Nephron (organoid): ENCODE measurements around the gene TBCE.

Experiments
- H3K27ac Mint-ChIP-seq, 3 experiments: 2 replicates each; pipeline ENCODE4 v1.8.0; 2020; ENCODE audit warnings: mixed read lengths in 3 of 3, mild to moderate bottlenecking in 2 of 3, moderate library complexity in 1 of 3
- H3K27me3 Mint-ChIP-seq: 2 replicates; pipeline ENCODE4 v1.8.0; 2021; ENCODE audit warnings: low read depth, mild to moderate bottlenecking, moderate library complexity, mixed read lengths
- H3K36me3 Mint-ChIP-seq: 2 replicates; pipeline ENCODE4 v1.8.0; 2020; ENCODE audit warnings: low read depth, mixed read lengths
- H3K4me1 Mint-ChIP-seq: 2 replicates; pipeline ENCODE4 v1.8.0; 2020; ENCODE audit warnings: mixed read lengths
- H3K4me3 Mint-ChIP-seq, 3 experiments: 2 replicates each; pipeline ENCODE4 v1.8.0; 2020; ENCODE audit warnings: mild to moderate bottlenecking in 3 of 3, mixed read lengths in 3 of 3, moderate library complexity in 2 of 3
- H3K9me3 Mint-ChIP-seq: 2 replicates; pipeline ENCODE4 v1.8.0; 2020; ENCODE audit warnings: mixed read lengths
- TF ChIP-seq, protein P1 (sequence below), 3 experiments: fragments of 200-600 bp; sonication (generic); IDR thresholded peaks; one replicate each; pipeline ENCODE4 v1.5.0; 2021; ENCODE audit warnings: antibody characterized with exemption in 3 of 3; ENCODE audit not compliant: unreplicated experiment in 3 of 3

Gene TBCE

DNA sequence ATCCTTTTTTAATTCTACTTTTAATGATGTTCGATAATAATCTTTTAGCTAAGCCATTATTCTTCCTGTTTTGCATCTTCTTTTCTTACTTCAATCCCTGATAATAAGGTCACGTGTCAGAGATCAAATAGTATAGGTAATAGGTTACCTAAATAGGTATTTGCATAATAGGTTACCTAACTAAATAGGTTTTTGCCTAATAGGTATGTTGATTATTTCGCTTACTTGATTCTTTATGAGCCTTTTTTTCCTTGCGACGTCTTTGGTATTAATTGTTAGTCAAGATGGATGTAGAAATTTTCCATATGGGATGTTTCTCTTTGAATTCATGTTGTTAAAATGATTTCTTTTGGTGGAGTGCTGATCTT, 36.3 kb upstream of the TBCE start:
- Mint-ChIP-seq H3K36me3 (peaks cover 14% of the 10 kb centered on the region), H3K27ac (no peak overlapping the region), H3K4me3 (no peak overlapping the region), H3K27me3 (no peaks in the 10 kb centered on the region), H3K4me1 (peaks cover 28% of the 10 kb centered on the region), H3K9me3 (no peaks in the 10 kb centered on the region)
- TF ChIP-seq, protein P1, sequence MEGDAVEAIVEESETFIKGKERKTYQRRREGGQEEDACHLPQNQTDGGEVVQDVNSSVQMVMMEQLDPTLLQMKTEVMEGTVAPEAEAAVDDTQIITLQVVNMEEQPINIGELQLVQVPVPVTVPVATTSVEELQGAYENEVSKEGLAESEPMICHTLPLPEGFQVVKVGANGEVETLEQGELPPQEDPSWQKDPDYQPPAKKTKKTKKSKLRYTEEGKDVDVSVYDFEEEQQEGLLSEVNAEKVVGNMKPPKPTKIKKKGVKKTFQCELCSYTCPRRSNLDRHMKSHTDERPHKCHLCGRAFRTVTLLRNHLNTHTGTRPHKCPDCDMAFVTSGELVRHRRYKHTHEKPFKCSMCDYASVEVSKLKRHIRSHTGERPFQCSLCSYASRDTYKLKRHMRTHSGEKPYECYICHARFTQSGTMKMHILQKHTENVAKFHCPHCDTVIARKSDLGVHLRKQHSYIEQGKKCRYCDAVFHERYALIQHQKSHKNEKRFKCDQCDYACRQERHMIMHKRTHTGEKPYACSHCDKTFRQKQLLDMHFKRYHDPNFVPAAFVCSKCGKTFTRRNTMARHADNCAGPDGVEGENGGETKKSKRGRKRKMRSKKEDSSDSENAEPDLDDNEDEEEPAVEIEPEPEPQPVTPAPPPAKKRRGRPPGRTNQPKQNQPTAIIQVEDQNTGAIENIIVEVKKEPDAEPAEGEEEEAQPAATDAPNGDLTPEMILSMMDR (IDR thresholded peaks at IDR 0.05; ENCODE audit: unreplicated experiment in 3 of 3) = no peak

DNA sequence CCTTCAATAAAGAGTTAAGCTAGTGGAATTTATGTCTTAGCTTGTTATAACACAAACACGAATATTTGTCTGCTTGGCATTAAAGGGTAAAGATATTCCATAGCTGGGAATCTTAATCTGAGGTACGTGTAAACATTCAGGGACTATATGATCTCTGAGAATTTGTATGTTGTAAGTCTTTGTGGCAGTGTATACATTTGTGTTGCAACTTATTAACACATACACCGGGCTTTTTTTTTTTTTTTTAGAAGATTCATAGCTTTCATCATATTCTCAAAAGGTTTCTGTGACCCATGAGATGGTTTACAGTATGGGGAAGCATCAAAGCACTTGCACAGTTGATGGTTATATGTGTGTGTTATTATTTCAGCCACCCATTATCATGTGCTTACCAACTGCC, 35.8 kb upstream of the TBCE start:
- Mint-ChIP-seq H3K27me3 (no peaks in the 10 kb centered on the region), H3K27ac (peak overlapping the region in 1 of 3 experiments; percentile 5), H3K9me3 (no peaks in the 10 kb centered on the region), H3K4me1 (peaks cover 23% of the 10 kb centered on the region), H3K4me3 (no peak overlapping the region), H3K36me3 (peaks cover 14% of the 10 kb centered on the region)
- TF ChIP-seq, protein P1 (IDR thresholded peaks at IDR 0.05; ENCODE audit: unreplicated experiment in 3 of 3) = no peak

- Mint-ChIP-seq H3K4me3 (no peak overlapping the region), H3K27me3 (no peaks in the 10 kb centered on the region), H3K27ac (peak overlapping the region; percentile 44 to 83 (median 81)), H3K9me3 (no peaks in the 10 kb centered on the region), H3K4me1 (peaks cover 10% of the 10 kb centered on the region), H3K36me3 (peaks cover 29% of the 10 kb centered on the region)
- TF ChIP-seq, protein P1 (IDR thresholded peaks at IDR 0.05; ENCODE audit: unreplicated experiment in 3 of 3) = no peak
Measured at GRCh38 chr1:235336903-235337302, 30.3 kb upstream of the TBCE start.

- no peak overlapping the region for H3K4me3 Mint-ChIP-seq
- H3K27me3 Mint-ChIP-seq = no peaks in the 10 kb centered on the region
- TF ChIP-seq, protein P1 (IDR thresholded peaks at IDR 0.05; ENCODE audit: unreplicated experiment in 3 of 3) = no peak
- peaks cover 4% of the 10 kb centered on the region for H3K4me1 Mint-ChIP-seq
- peaks cover 43% of the 10 kb centered on the region for H3K36me3 Mint-ChIP-seq
- H3K9me3 Mint-ChIP-seq = no peaks in the 10 kb centered on the region
- no peak overlapping the region for H3K27ac Mint-ChIP-seq
Measured at GRCh38 chr1:235339746-235340145, 27.5 kb upstream of the TBCE start.

DNA sequence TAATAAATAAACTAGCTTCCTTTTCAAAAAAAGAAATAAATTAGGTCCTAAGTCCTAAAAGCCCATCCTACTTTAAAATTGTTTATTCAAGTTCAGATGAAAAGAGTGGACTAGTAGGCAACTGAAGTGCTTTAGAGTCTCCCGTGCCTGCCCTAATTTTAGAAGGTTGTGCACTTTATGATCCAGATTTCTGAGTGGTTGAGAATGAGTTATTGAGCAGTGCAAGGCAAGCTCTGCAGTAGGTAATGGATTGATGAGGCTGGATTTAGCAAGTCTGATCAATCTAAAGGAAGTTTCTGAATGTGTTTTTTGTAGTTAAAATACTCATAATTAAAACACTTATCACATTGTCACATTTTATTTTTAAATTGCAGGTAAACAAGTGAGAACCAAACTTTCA, 25.9 kb upstream of the TBCE start:
- Mint-ChIP-seq H3K36me3 (peaks cover 53% of the 10 kb centered on the region), H3K9me3 (no peaks in the 10 kb centered on the region), H3K27ac (no peak overlapping the region), H3K27me3 (no peaks in the 10 kb centered on the region), H3K4me3 (no peak overlapping the region), H3K4me1 (peaks cover 4% of the 10 kb centered on the region)
- TF ChIP-seq, protein P1 (IDR thresholded peaks at IDR 0.05; ENCODE audit: unreplicated experiment in 3 of 3) = no peak

GRCh38 chr1:235342039-235342438, 25.2 kb upstream of the TBCE start:
- Mint-ChIP-seq H3K36me3 (peaks cover 54% of the 10 kb centered on the region), H3K4me3 (no peak overlapping the region), H3K4me1 (peaks cover 1% of the 10 kb centered on the region), H3K27me3 (no peaks in the 10 kb centered on the region), H3K9me3 (no peaks in the 10 kb centered on the region), H3K27ac (no peak overlapping the region)
- TF ChIP-seq, protein P1 (IDR thresholded peaks at IDR 0.05; ENCODE audit: unreplicated experiment in 3 of 3) = no peak
